ENCODE data around the gene ARHGEF7. TPM values are rescaled to one million over a fixed set of nuclear protein-coding genes. Genes with fewer than 3 reads are reported as not detected.
A peak's percentile ranks its signal among the peaks of the same experiment; 100 is the strongest.

Gene ARHGEF7
- total and polyA plus RNA-seq, 4 donors = 16.2 to 132 (median 100) TPM

DNA sequence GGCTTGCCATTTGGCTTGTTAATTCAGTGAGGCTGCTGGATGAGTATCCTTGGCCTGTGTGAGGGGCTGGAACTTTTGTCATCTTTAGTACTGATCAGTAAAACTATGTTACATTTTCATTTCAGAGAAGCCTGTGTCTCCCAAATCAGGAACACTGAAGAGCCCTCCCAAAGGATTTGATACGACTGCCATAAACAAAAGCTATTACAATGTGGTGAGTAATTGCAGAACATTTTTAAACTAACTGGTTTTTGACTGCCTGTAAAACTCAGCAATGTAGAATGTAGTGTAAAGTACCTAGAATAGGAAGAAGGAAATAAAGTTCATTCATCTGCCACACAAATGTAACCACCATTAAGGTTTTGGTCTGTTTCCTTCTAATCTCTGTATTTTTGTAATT, 118.0 kb downstream of the ARHGEF7 start:
- intact Hi-C loops (cut with DNase I) = no loop called here
- Histone ChIP-seq H3K4me1 (ENCODE audit: control insufficient read depth in 1 of 2, insufficient read depth in 2 of 2, low read length in 2 of 2) (no peaks in the 10 kb centered on the region), H3K36me3 (ENCODE audit: control insufficient read depth in 1 of 2, insufficient read depth in 2 of 2, low read length in 1 of 2) (no peaks in the 10 kb centered on the region), H3K27me3 (ENCODE audit: control insufficient read depth in 1 of 2, insufficient read depth in 2 of 2, low read length in 1 of 2) (no peaks in the 10 kb centered on the region), H3K9me3 (ENCODE audit: control insufficient read depth, low read length) (no peaks in the 10 kb centered on the region), H3K4me3 (ENCODE audit: low read length in 2 of 2) (no peak overlapping the region), H3K27ac (ENCODE audit: low read depth in 1 of 2, low read length in 2 of 2) (no peak overlapping the region)
- ATAC-seq (ENCODE audit: low FRiP score) (no peak), DNase-seq (no peak)
- WGBS, 2 donors = 3 to 5% methylated on average over 1 of the region's 1 CpG

GRCh38 chr13:111239764-111240670, 124.9 kb downstream of the ARHGEF7 start:
- whole genome bisulfite sequencing, 2 donors = 71 to 79% methylated on average over 15 of the region's 15 CpGs
- DNase-seq (no peak), ATAC-seq (ENCODE audit: low FRiP score) (no peak)
- no peak overlapping the region for H3K27ac ChIP-seq (ENCODE audit: low read depth in 1 of 2, low read length in 2 of 2)
- peaks cover 0 to 4% of the 10 kb centered on the region in 2 donors for H3K36me3 ChIP-seq (ENCODE audit: control insufficient read depth in 1 of 2, insufficient read depth in 2 of 2, low read length in 1 of 2)
- no peaks in the 10 kb centered on the region for H3K9me3 ChIP-seq (ENCODE audit: control insufficient read depth, low read length)
- H3K27me3 ChIP-seq (ENCODE audit: control insufficient read depth in 1 of 2, insufficient read depth in 2 of 2, low read length in 1 of 2) = no peaks in the 10 kb centered on the region
- no peaks in the 10 kb centered on the region for H3K4me1 ChIP-seq (ENCODE audit: control insufficient read depth in 1 of 2, insufficient read depth in 2 of 2, low read length in 2 of 2)
- H3K4me3 ChIP-seq (ENCODE audit: low read length in 2 of 2) = no peak overlapping the region
- intact Hi-C loops (cut with DNase I) = no loop called here

GRCh38 chr13:111241006-111241755, 126.1 kb downstream of the ARHGEF7 start:
- peaks cover 0 to 4% of the 10 kb centered on the region in 2 donors for H3K36me3 ChIP-seq (ENCODE audit: control insufficient read depth in 1 of 2, insufficient read depth in 2 of 2, low read length in 1 of 2)
- no peaks in the 10 kb centered on the region for H3K9me3 ChIP-seq (ENCODE audit: control insufficient read depth, low read length)
- H3K4me3 ChIP-seq (ENCODE audit: low read length in 2 of 2) = no peak overlapping the region
- no peaks in the 10 kb centered on the region for H3K27me3 ChIP-seq (ENCODE audit: control insufficient read depth in 1 of 2, insufficient read depth in 2 of 2, low read length in 1 of 2)
- intact Hi-C loops (cut with DNase I) = no loop called here
- DNase-seq (no peak), ATAC-seq (ENCODE audit: low FRiP score) (peak; percentile 52)
- no peaks in the 10 kb centered on the region for H3K4me1 ChIP-seq (ENCODE audit: control insufficient read depth in 1 of 2, insufficient read depth in 2 of 2, low read length in 2 of 2)
- WGBS, 2 donors = 61 to 67% methylated on average over 16 of the region's 16 CpGs
- H3K27ac ChIP-seq (ENCODE audit: low read depth in 1 of 2, low read length in 2 of 2) = no peak overlapping the region

GRCh38 chr13:111241862-111242261, 126.8 kb downstream of the ARHGEF7 start:
- Histone ChIP-seq H3K36me3 (ENCODE audit: control insufficient read depth in 1 of 2, insufficient read depth in 2 of 2, low read length in 1 of 2) (peaks cover 0 to 4% of the 10 kb centered on the region in 2 donors), H3K27ac (ENCODE audit: low read depth in 1 of 2, low read length in 2 of 2) (no peak overlapping the region), H3K27me3 (ENCODE audit: control insufficient read depth in 1 of 2, insufficient read depth in 2 of 2, low read length in 1 of 2) (no peaks in the 10 kb centered on the region), H3K4me3 (ENCODE audit: low read length in 2 of 2) (no peak overlapping the region), H3K9me3 (ENCODE audit: control insufficient read depth, low read length) (no peaks in the 10 kb centered on the region), H3K4me1 (ENCODE audit: control insufficient read depth in 1 of 2, insufficient read depth in 2 of 2, low read length in 2 of 2) (no peaks in the 10 kb centered on the region)
- no peak for ATAC-seq (ENCODE audit: low FRiP score)
- intact Hi-C loops (cut with DNase I) = no loop called here
- DNase-seq = no peak
- 60 to 69% methylated on average over 11 of the region's 11 CpGs for whole genome bisulfite sequencing, 2 donors

- no peak for DNase-seq
- Histone ChIP-seq H3K27me3 (ENCODE audit: control insufficient read depth in 1 of 2, insufficient read depth in 2 of 2, low read length in 1 of 2) (no peaks in the 10 kb centered on the region), H3K27ac (ENCODE audit: low read depth in 1 of 2, low read length in 2 of 2) (no peak overlapping the region), H3K4me3 (ENCODE audit: low read length in 2 of 2) (no peak overlapping the region), H3K9me3 (ENCODE audit: control insufficient read depth, low read length) (no peaks in the 10 kb centered on the region), H3K4me1 (ENCODE audit: control insufficient read depth in 1 of 2, insufficient read depth in 2 of 2, low read length in 2 of 2) (no peaks in the 10 kb centered on the region), H3K36me3 (ENCODE audit: control insufficient read depth in 1 of 2, insufficient read depth in 2 of 2, low read length in 1 of 2) (peaks cover 0 to 4% of the 10 kb centered on the region in 2 donors)
- ATAC-seq (ENCODE audit: low FRiP score) = no peak
- intact Hi-C loops (cut with DNase I) = no loop called here
- 76 to 87% methylated on average over 8 of the region's 8 CpGs for WGBS, 2 donors
These were observed 127.5 kb downstream of the ARHGEF7 start for GRCh38 chr13:111242585-111242984.

DNA sequence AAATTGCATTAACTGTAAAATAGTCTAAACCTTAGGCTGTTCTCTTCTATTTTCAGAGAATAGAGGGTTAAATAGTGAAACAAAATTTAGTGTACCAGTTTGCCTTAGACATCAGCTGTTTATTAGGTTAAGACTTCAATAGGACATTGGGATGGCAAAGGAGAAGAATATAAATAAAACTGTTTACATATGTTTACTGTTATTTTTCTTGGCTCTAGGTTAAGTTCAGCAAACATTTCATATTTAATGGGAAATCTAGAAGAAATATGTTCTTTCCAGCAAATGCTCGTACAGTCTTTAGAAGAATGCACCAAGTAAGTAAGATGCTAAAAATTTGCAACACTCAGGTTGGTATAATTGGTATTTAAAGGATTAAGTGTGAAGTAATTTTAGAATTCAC, 128.9 kb downstream of the ARHGEF7 start:
- WGBS, 2 donors = 28 to 46% methylated on average over 1 of the region's 1 CpG
- Histone ChIP-seq H3K27ac (ENCODE audit: low read depth in 1 of 2, low read length in 2 of 2) (no peak overlapping the region), H3K36me3 (ENCODE audit: control insufficient read depth in 1 of 2, insufficient read depth in 2 of 2, low read length in 1 of 2) (peaks cover 0 to 4% of the 10 kb centered on the region in 2 donors), H3K4me1 (ENCODE audit: control insufficient read depth in 1 of 2, insufficient read depth in 2 of 2, low read length in 2 of 2) (peaks cover 2 to 3% of the 10 kb centered on the region in 2 donors), H3K27me3 (ENCODE audit: control insufficient read depth in 1 of 2, insufficient read depth in 2 of 2, low read length in 1 of 2) (no peaks in the 10 kb centered on the region), H3K9me3 (ENCODE audit: control insufficient read depth, low read length) (no peaks in the 10 kb centered on the region), H3K4me3 (ENCODE audit: low read length in 2 of 2) (no peak overlapping the region)
- intact Hi-C loops (cut with DNase I) = no loop called here
- no peak for ATAC-seq (ENCODE audit: low FRiP score)
- no peak for DNase-seq

- Histone ChIP-seq H3K4me1 (ENCODE audit: control insufficient read depth in 1 of 2, insufficient read depth in 2 of 2, low read length in 2 of 2) (peaks cover 5 to 11% of the 10 kb centered on the region in 2 donors), H3K4me3 (ENCODE audit: low read length in 2 of 2) (no peak overlapping the region), H3K27me3 (ENCODE audit: control insufficient read depth in 1 of 2, insufficient read depth in 2 of 2, low read length in 1 of 2) (no peaks in the 10 kb centered on the region), H3K27ac (ENCODE audit: low read depth in 1 of 2, low read length in 2 of 2) (no peak overlapping the region), H3K9me3 (ENCODE audit: control insufficient read depth, low read length) (no peaks in the 10 kb centered on the region), H3K36me3 (ENCODE audit: control insufficient read depth in 1 of 2, insufficient read depth in 2 of 2, low read length in 1 of 2) (peaks cover 0 to 2% of the 10 kb centered on the region in 2 donors)
- intact Hi-C loops (cut with DNase I) = no loop called here
- WGBS, 2 donors = 79 to 81% methylated on average over 11 of the region's 11 CpGs
- DNase-seq (no peak), ATAC-seq (ENCODE audit: low FRiP score) (no peak)
These were observed 130.7 kb downstream of the ARHGEF7 start for GRCh38 chr13:111245576-111246384.

DNA sequence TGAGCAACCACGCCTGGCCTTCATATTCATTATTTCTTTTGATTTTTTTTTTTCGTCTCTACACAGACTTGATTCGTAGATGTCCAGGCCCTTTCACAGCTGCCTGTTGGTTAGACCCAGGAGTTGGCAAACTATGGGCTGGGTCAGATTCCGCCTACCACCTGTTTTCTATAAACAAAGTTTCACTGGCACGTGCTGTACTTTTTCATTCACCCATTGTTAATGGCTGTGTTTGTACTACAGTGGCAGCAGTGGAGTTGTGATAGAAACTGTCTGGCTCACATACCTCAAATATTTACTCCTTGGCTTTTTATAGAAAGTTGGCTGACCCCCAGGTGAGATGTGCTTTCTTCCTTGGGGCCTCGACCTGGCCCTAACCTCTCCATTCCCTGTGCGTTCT, 132.4 kb downstream of the ARHGEF7 start:
- WGBS, 2 donors = 45 to 47% methylated on average over 7 of the region's 7 CpGs
- H3K4me3 ChIP-seq (ENCODE audit: low read length in 2 of 2) = no peak overlapping the region
- peaks cover 0 to 2% of the 10 kb centered on the region in 2 donors for H3K36me3 ChIP-seq (ENCODE audit: control insufficient read depth in 1 of 2, insufficient read depth in 2 of 2, low read length in 1 of 2)
- no peak for DNase-seq
- H3K27ac ChIP-seq (ENCODE audit: low read depth in 1 of 2, low read length in 2 of 2) = no peak overlapping the region
- no peaks in the 10 kb centered on the region for H3K9me3 ChIP-seq (ENCODE audit: control insufficient read depth, low read length)
- intact Hi-C loops (cut with DNase I) = no loop called here
- H3K4me1 ChIP-seq (ENCODE audit: control insufficient read depth in 1 of 2, insufficient read depth in 2 of 2, low read length in 2 of 2) = peaks cover 5 to 15% of the 10 kb centered on the region in 2 donors
- ATAC-seq (ENCODE audit: low FRiP score) = no peak
- H3K27me3 ChIP-seq (ENCODE audit: control insufficient read depth in 1 of 2, insufficient read depth in 2 of 2, low read length in 1 of 2) = no peaks in the 10 kb centered on the region
